ENCODE measurements around the gene WASHC2A. TPM values are rescaled to one million over a fixed set of nuclear protein-coding genes. Genes with fewer than 3 reads are reported as not detected.
"Not testable (repeated sequence)": the region's sequence is repeated elsewhere in the genome, so short reads cannot be mapped to it uniquely, and the experiment has no call there.

The WASHC2A gene
- total and polyA plus RNA-seq, 11 donors, result 13.8 to 64.2 (median 35.5) TPM

- Histone ChIP-seq H3K9me3 (no peaks in the 10 kb centered on the region), H3K4me1 (peaks cover 0 to 8% (median 1%) of the 10 kb centered on the region in 12 donors), H3K36me3 (no peaks in the 10 kb centered on the region), H3K4me3 (no peak overlapping the region), H3K27ac (no peak overlapping the region), H3K27me3 (no peaks in the 10 kb centered on the region)
- TF ChIP-seq POLR2A (IDR thresholded peaks at IDR 0.05) (no peak), CTCF (IDR thresholded peaks at IDR 0.05) (no peak)
- DNase-seq, result no peak
- intact Hi-C loops (cut with DNase I), result no loop called here
- no peak for ATAC-seq
- WGBS, 4 donors, result 25 to 47% (median 35%) methylated on average over 8 of the region's 8 CpGs
Measured at GRCh38 chr10:50063100-50063499, 4.7 kb upstream of the WASHC2A start.

DNA sequence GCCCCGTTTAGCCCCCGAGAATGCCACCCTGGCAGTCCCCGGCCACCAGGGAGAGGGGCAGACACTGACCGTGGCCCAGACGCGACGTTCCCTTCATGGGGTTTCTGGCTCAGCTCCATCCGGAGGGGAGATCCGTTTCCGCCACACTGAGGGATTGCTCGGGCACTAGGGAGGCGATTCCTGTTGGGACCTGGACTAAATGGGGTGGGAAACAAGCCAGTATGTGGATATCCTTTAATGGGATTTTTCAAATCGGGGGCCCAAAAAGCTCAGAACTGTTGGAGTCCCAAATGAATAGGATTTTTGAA is 552 bp downstream of the WASHC2A start:
- H3K27me3 ChIP-seq; H3K9me3 ChIP-seq; intact Hi-C loops (cut with DNase I); DNase-seq: not testable (repeated sequence)
- Histone ChIP-seq H3K4me1 (peaks cover 0 to 14% (median 5%) of the 10 kb centered on the region in 12 donors), H3K36me3 (peaks cover 0 to 17% (median 7%) of the 10 kb centered on the region in 9 donors), H3K27ac (peak overlapping the region in 8 of 12 donors; percentile 24 to 83 (median 80)), H3K4me3 (peak overlapping the region; percentile 63 to 90 (median 81))
- 0 to 25% (median 2%) methylated on average over 1 to 12 of the region's 13 CpGs for WGBS, 4 donors
- peak in 1 of 4 donors; percentile 13 for ATAC-seq

DNA sequence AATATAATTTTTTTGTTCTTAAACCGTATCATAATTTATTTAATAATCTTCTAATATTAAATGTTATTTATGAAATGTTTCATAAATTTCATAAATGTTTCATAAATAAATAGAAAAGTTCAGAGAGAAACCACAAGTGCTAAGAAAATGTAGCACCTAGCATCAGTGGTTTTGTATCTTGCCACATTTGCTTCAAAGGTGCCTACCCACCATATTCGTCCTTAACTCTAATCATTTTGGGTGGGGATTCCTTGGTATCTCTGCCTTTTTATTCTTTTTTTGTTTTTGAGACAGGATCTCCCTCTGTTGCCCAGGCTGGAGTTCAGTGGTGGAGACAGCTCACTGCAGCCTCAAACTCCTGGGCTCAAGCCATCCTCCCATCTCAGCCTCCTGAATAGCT is 7.4 kb downstream of the WASHC2A start:
- H3K4me3 ChIP-seq; H3K9me3 ChIP-seq; DNase-seq; H3K4me1 ChIP-seq; ATAC-seq; intact Hi-C loops (cut with DNase I); H3K27ac ChIP-seq; H3K27me3 ChIP-seq: not testable (repeated sequence)
- WGBS, 4 donors, result 93 to 100% (median 99%) methylated on average over 1 of the region's 2 CpGs
- peaks cover 0 to 40% (median 23%) of the 10 kb centered on the region in 9 donors for H3K36me3 ChIP-seq

- TF ChIP-seq CTCF (IDR thresholded peaks at IDR 0.05), result peak in 4 of 12 donors; percentile 10 to 31 (median 20)
Measured at GRCh38 chr10:50075544-50075943, 7.8 kb downstream of the WASHC2A start.

DNA sequence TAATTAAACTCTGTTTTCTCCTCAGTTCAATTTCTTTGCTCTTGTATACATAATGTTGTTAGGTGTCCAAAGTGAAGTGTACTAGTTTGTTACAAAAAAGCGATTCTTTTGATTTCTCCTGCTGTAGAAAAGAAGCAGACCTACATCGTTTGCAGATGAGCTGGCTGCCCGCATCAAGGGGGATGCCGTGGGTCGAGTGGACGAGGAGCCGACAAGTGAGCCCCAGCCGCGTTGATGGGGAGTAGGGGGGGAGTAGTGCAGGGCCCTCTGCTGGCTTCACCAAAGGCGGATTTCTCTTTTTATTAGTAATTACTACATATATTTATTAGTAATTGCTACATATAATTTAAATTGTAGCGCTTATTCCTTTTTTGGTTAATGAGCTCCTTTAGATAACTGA is 23.6 kb downstream of the WASHC2A start:
- DNase-seq; H3K9me3 ChIP-seq; H3K27ac ChIP-seq; ATAC-seq; H3K27me3 ChIP-seq; intact Hi-C loops (cut with DNase I); H3K4me1 ChIP-seq; H3K4me3 ChIP-seq: not testable (repeated sequence)
- peaks cover 0 to 31% (median 17%) of the 10 kb centered on the region in 9 donors for H3K36me3 ChIP-seq
- WGBS, 4 donors, result 92 to 95% methylated on average over 6 to 8 of the region's 11 CpGs; no CpG with 5 or more reads in 2 of the 4 donors

More at GRCh38 chr10:50075544-50075943, 7.8 kb downstream of the WASHC2A start:
- WGBS, 4 donors, result 8 to 53% (median 48%) methylated on average over 1 to 2 of the region's 2 CpGs
- H3K4me3 ChIP-seq; H3K27me3 ChIP-seq; H3K4me1 ChIP-seq; H3K27ac ChIP-seq; ATAC-seq; intact Hi-C loops (cut with DNase I); DNase-seq; H3K9me3 ChIP-seq: not testable (repeated sequence)
- peaks cover 0 to 38% (median 23%) of the 10 kb centered on the region in 9 donors for H3K36me3 ChIP-seq

- peaks cover 0 to 20% (median 7%) of the 10 kb centered on the region in 9 donors for H3K36me3 ChIP-seq
- DNase-seq; H3K4me3 ChIP-seq; H3K4me1 ChIP-seq; H3K27ac ChIP-seq; ATAC-seq; intact Hi-C loops (cut with DNase I); H3K27me3 ChIP-seq; H3K9me3 ChIP-seq: not testable (repeated sequence)
- 100% methylated on average over 2 of the region's 8 CpGs; no CpG with 5 or more reads in 2 of the 4 donors for WGBS, 4 donors
Measured at GRCh38 chr10:50092928-50093327, 25.2 kb downstream of the WASHC2A start.

- WGBS, 4 donors, result 89 to 94% (median 93%) methylated on average over 2 to 4 of the region's 5 CpGs
- H3K27me3 ChIP-seq; intact Hi-C loops (cut with DNase I); ATAC-seq; H3K9me3 ChIP-seq; H3K4me3 ChIP-seq; H3K27ac ChIP-seq; DNase-seq; H3K4me1 ChIP-seq: not testable (repeated sequence)
- peaks cover 0 to 20% (median 6%) of the 10 kb centered on the region in 9 donors for H3K36me3 ChIP-seq
Measured at GRCh38 chr10:50094630-50095029, 26.9 kb downstream of the WASHC2A start.

- WGBS, 4 donors, result 84 to 91% (median 88%) methylated on average over 7 of the region's 7 CpGs
- H3K4me3 ChIP-seq; intact Hi-C loops (cut with DNase I); H3K27me3 ChIP-seq; H3K27ac ChIP-seq; H3K9me3 ChIP-seq; ATAC-seq; DNase-seq; H3K4me1 ChIP-seq: not testable (repeated sequence)
- H3K36me3 ChIP-seq, result peaks cover 0 to 21% (median 6%) of the 10 kb centered on the region in 9 donors
Measured at GRCh38 chr10:50095402-50095801, 27.6 kb downstream of the WASHC2A start.

DNA sequence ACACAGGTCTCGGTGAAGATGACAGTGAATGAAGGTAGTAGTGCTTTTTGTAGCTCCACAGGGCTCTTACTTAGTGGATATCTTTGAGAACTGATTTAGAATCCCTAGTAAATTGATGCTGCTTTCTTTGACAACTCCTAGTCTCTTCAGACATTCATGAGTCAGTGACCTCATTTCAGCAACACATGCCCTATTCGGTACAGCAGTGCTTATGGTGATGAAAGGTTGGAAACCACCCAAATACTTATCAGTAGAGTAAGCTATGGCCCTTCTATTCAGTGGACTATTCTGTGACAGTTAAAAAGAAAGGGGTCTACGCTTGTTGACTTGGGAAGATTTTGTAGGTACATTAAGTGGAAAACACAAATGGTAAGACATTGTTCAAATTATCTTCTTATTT is 29.0 kb downstream of the WASHC2A start:
- peak; percentile 66 to 82 (median 74) for ATAC-seq
- H3K4me3 ChIP-seq; DNase-seq; H3K9me3 ChIP-seq; H3K4me1 ChIP-seq; H3K27me3 ChIP-seq; intact Hi-C loops (cut with DNase I); H3K27ac ChIP-seq: not testable (repeated sequence)
- WGBS, 4 donors, result 42 to 80% (median 70%) methylated on average over 1 of the region's 3 CpGs
- peaks cover 0 to 29% (median 11%) of the 10 kb centered on the region in 9 donors for H3K36me3 ChIP-seq
